RWPE1 (cell line): ENCODE results near the gene RGS3.

Source experiments
- CTCF ChIA-PET: fragments of 350-600 bp; sonication (Branson Sonifier 250); formaldehyde crosslinking; extraction: SDS; loops from one replicate; lab custom pipeline; 2021; lab: Yijun Ruan, JAX
- POLR2A ChIA-PET: fragments of 400-600 bp; formaldehyde crosslinking; extraction: SDS; loops from one replicate; lab custom pipeline; 2020; ENCODE audit warnings: antibody characterized with exemption; ENCODE audit not compliant: low non-redundant PET; lab: Yijun Ruan, JAX
- DNase-seq: peaks from one replicate; pipeline ENCODE4 v3.0.0; 2012; ENCODE audit warnings: low spot score
- H3K27ac ChIP-seq: fragments of 450-650 bp; 2 replicates; pipeline ENCODE4 v1.5.1; 2017
- CTCF ChIP-seq: fragments of 450-650 bp; conservative IDR thresholded peaks from 2 replicates; pipeline ENCODE4 v1.5.1; 2017; ENCODE audit warnings: low read depth, mild to moderate bottlenecking

The RGS3 gene

GRCh38 chr9:113526841-113527240 lies 63.3 kb downstream of the RGS3 start:
- POLR2A ChIA-PET = no interaction called here
- TF ChIP-seq CTCF = no peak
- H3K27ac ChIP-seq = no peak overlapping the region
- CTCF ChIA-PET = interaction anchor here (1.1 kb wide), 1 partner anchor 22 kb away, joined by 3 read pairs; no protein-coding TSS in a partner anchor
- DNase-seq = no peak

GRCh38 chr9:113528088-113528487 lies 64.6 kb downstream of the RGS3 start:
- no peak overlapping the region for H3K27ac ChIP-seq
- ChIA-PET CTCF (interaction anchor here (0.6 kb wide), 1 partner anchor 18 kb away, joined by 3 read pairs; no protein-coding TSS in a partner anchor), POLR2A (no interaction called here)
- TF ChIP-seq CTCF = no peak
- DNase-seq = no peak

- no peak overlapping the region for H3K27ac ChIP-seq
- ChIA-PET CTCF (interaction anchor here (0.6 kb wide), 1 partner anchor 17 kb away, joined by 3 read pairs; no protein-coding TSS in a partner anchor), POLR2A (no interaction called here)
- no peak for DNase-seq
- TF ChIP-seq CTCF = no peak
Observed at GRCh38 chr9:113528811-113529210, 65.3 kb downstream of the RGS3 start.

GRCh38 chr9:113529336-113530009 lies 65.9 kb downstream of the RGS3 start:
- CTCF ChIA-PET = interaction anchor here (0.7 kb wide), 1 partner anchor 273 kb away, joined by 3 read pairs; no protein-coding TSS in a partner anchor
- DNase-seq = no peak
- POLR2A ChIA-PET = no interaction called here
- no peak overlapping the region for H3K27ac ChIP-seq
- no peak for TF ChIP-seq CTCF

- no peak for DNase-seq
- ChIA-PET CTCF (interaction anchor here (0.6 to 0.7 kb wide), 3 partner anchors 61 to 707 kb away, joined by 3 to 4 read pairs (median 3); no protein-coding TSS in a partner anchor), POLR2A (no interaction called here)
- no peak overlapping the region for H3K27ac ChIP-seq
- TF ChIP-seq CTCF = no peak
Observed at GRCh38 chr9:113530022-113530635, 66.6 kb downstream of the RGS3 start.

GRCh38 chr9:113530942-113531341 lies 67.4 kb downstream of the RGS3 start:
- H3K27ac ChIP-seq = no peak overlapping the region
- CTCF ChIA-PET = interaction anchor here (0.7 kb wide), 1 partner anchor 60 kb away, joined by 3 read pairs; no protein-coding TSS in a partner anchor
- TF ChIP-seq CTCF = no peak
- POLR2A ChIA-PET = no interaction called here
- DNase-seq = no peak
